NB4 (cell line): ENCODE measurements around the gene PRR5L.

ENCODE experiments used
- DNase-seq: peaks from one replicate; pipeline ENCODE4 v3.0.0; 2010; ENCODE audit warnings: low read depth
- H3K4me3 ChIP-seq: one replicate; pipeline ENCODE4 v1.5.1; 2011; ENCODE audit warnings: mild to moderate bottlenecking, low read depth, low read length, moderate library complexity
- CTCF ChIP-seq: IDR thresholded peaks from one replicate; pipeline ENCODE4 v1.5.1; 2012; ENCODE audit warnings: low read depth, low read length
- MAX ChIP-seq: IDR thresholded peaks from 2 replicates; pipeline ENCODE4 v1.6.1; 2011; ENCODE audit warnings: low read depth, low read length
- MYC ChIP-seq: IDR thresholded peaks from 2 replicates; pipeline ENCODE4 v1.6.1; 2011; ENCODE audit warnings: low read depth, low read length
- POLR2A ChIP-seq: IDR thresholded peaks from 2 replicates; pipeline ENCODE4 v1.6.1; 2011; ENCODE audit warnings: mild to moderate bottlenecking; ENCODE audit not compliant: insufficient read length; ENCODE audit errors: extremely low read depth

Gene PRR5L

GRCh38 chr11:36395978-36396736, 100.1 kb downstream of the PRR5L start:
- H3K4me3 ChIP-seq, result no peak overlapping the region
- no peak for DNase-seq
- TF ChIP-seq CTCF, result no peak
- TF ChIP-seq MAX, result no peak
- no peak for TF ChIP-seq MYC
- no peak for TF ChIP-seq POLR2A

- H3K4me3 ChIP-seq, result no peak overlapping the region
- TF ChIP-seq CTCF (no peak), MAX (no peak), MYC (no peak), POLR2A (no peak)
- DNase-seq, result no peak
Observed at GRCh38 chr11:36398231-36398953, 102.3 kb downstream of the PRR5L start.

DNA sequence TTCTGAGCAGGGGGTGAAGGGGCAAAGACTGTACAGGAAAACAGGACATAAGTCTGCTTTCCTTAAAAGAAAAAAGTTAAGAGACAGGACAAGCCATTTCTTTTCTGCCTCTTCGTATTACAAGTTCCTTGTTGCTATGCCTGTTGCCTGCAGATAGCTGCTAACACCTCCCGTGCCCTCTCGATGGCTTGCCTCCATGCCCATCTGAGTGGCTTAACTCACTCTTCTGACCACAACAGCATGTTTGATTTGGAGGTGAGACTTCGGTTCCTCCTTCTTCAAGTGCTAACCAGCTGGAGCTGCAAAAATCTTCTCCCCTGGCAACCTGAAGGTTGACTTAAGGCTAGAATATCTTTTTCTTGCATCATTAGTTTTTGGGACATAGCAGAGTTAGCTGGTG, 103.1 kb downstream of the PRR5L start:
- H3K4me3 ChIP-seq, result no peak overlapping the region
- TF ChIP-seq MYC (no peak), POLR2A (no peak), CTCF (no peak), MAX (no peak)
- no peak for DNase-seq

DNA sequence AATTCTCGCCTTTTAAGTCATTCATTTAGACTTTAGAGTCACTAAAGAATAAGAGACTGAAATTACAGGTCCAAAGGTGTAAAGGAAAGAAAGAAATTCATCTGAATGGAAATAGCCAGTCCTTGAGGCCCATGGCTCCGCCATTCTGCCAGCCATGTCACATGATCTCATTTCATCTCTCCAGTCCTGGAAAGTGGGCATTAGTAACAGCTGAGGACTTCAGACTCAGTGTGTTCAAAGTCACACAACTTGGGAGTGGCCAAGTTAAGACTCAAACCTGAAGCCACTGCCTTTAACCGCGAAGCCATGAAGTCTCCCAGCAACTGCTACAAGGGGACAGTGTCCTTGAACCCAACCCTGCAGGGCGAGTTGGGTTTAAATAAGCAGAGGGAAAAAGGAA, 103.7 kb downstream of the PRR5L start:
- no peak overlapping the region for H3K4me3 ChIP-seq
- TF ChIP-seq CTCF (no peak), MAX (no peak), MYC (no peak), POLR2A (no peak)
- DNase-seq, result no peak

- no peak overlapping the region for H3K4me3 ChIP-seq
- TF ChIP-seq MAX (no peak), CTCF (no peak), MYC (no peak), POLR2A (no peak)
- DNase-seq, result no peak
Observed at GRCh38 chr11:36400766-36401455, 104.8 kb downstream of the PRR5L start.
